HG02884 (cell line): ENCODE measurements around the gene CHIA.

Source experiments
- ATAC-seq: cut with Tn5 transposase; IDR thresholded peaks from one replicate; pipeline ENCODE4 v1.9.1; 2021; ENCODE audit warnings: mild to moderate bottlenecking, moderate library complexity; ENCODE audit not compliant: unreplicated experiment

CHIA gene

GRCh38 chr1:111290630-111291029, at the start of gene CHIA:
TSS of gene CHIA (plus strand) at chr1:111290851. CDS start at chr1:111310468, 19,617 bp downstream.
- no peak for ATAC-seq

GRCh38 chr1:111241797-111242196, 48.9 kb upstream of the CHIA start:
- ATAC-seq: no peak

- no peak for ATAC-seq
Observed at GRCh38 chr1:111242805-111243523, 47.7 kb upstream of the CHIA start.

GRCh38 chr1:111247125-111247838, 43.4 kb upstream of the CHIA start:
- ATAC-seq: no peak

- no peak for ATAC-seq
Observed at GRCh38 chr1:111249960-111250359, 40.7 kb upstream of the CHIA start.

- no peak for ATAC-seq
Observed at GRCh38 chr1:111251570-111251969, 39.1 kb upstream of the CHIA start.

GRCh38 chr1:111252786-111253185, 37.9 kb upstream of the CHIA start:
- no peak for ATAC-seq

GRCh38 chr1:111253876-111254275, 36.8 kb upstream of the CHIA start:
- no peak for ATAC-seq

- no peak for ATAC-seq
Observed at GRCh38 chr1:111256988-111257658, 33.5 kb upstream of the CHIA start.

- ATAC-seq: no peak
Observed at GRCh38 chr1:111267801-111268508, 22.7 kb upstream of the CHIA start.

- no peak for ATAC-seq
Observed at GRCh38 chr1:111269825-111270406, 20.7 kb upstream of the CHIA start.

- no peak for ATAC-seq
Observed at GRCh38 chr1:111270771-111271463, 19.7 kb upstream of the CHIA start.

- ATAC-seq: no peak
Observed at GRCh38 chr1:111271464-111271801, 19.2 kb upstream of the CHIA start.

GRCh38 chr1:111272081-111272480, 18.6 kb upstream of the CHIA start:
- no peak for ATAC-seq

- ATAC-seq: no peak
Observed at GRCh38 chr1:111274653-111275052, 16.0 kb upstream of the CHIA start.

- no peak for ATAC-seq
Observed at GRCh38 chr1:111275079-111275478, 15.6 kb upstream of the CHIA start.

GRCh38 chr1:111275780-111276433, 14.7 kb upstream of the CHIA start:
- no peak for ATAC-seq

- ATAC-seq: no peak
Observed at GRCh38 chr1:111279144-111279543, 11.5 kb upstream of the CHIA start.

- no peak for ATAC-seq
Observed at GRCh38 chr1:111280267-111280666, 10.4 kb upstream of the CHIA start.

- ATAC-seq: no peak
Observed at GRCh38 chr1:111281411-111281810, 9.2 kb upstream of the CHIA start.
